ENCODE measurements around the gene THBS3. TPM values are rescaled to one million over a fixed set of nuclear protein-coding genes. Genes with fewer than 3 reads are reported as not detected.
A peak's percentile ranks its signal among the peaks of the same experiment; 100 is the strongest.

Gene THBS3
- polyA plus RNA-seq, 1 donor from 2014 or later = 99.6 TPM

- no peaks in the 10 kb centered on the region for H3K36me3 ChIP-seq (ENCODE audit: insufficient read depth, low read length)
- H3K27me3 ChIP-seq (ENCODE audit: insufficient read depth, low read depth, low read length) = no peaks in the 10 kb centered on the region
- H2AFZ ChIP-seq (ENCODE audit: low read depth, low read length) = no peak overlapping the region
- no peaks in the 10 kb centered on the region for H3K9me2 ChIP-seq (ENCODE audit: insufficient read depth, low read length)
- H3K4me2 ChIP-seq (ENCODE audit: low read length) = no peak overlapping the region
- peaks cover 8% of the 10 kb centered on the region for H3K79me2 ChIP-seq (replicated peaks; ENCODE audit: insufficient read depth, low read length)
- no peaks in the 10 kb centered on the region for H3F3A ChIP-seq (ENCODE audit: insufficient read depth, low read length, poor library complexity, severe bottlenecking)
- no peak overlapping the region for H3K4me3 ChIP-seq (ENCODE audit: low read length)
- H3K9ac ChIP-seq (ENCODE audit: low read length) = peak overlapping the region; percentile 9
- TF ChIP-seq TAF1 (IDR thresholded peaks at IDR 0.05; ENCODE audit: low read depth) (no peak), EP300 (conservative IDR thresholded peaks at IDR 0.05; ENCODE audit: poor library complexity, severe bottlenecking) (no peak), SMC3 (conservative IDR thresholded peaks at IDR 0.05; ENCODE audit: poor library complexity) (peak; percentile 87), MXI1 (conservative IDR thresholded peaks at IDR 0.05; ENCODE audit: poor library complexity, severe bottlenecking) (no peak), RAD21 (conservative IDR thresholded peaks at IDR 0.05) (peak; percentile 90), REST (IDR thresholded peaks at IDR 0.05; ENCODE audit: borderline replicate concordance) (no peak), POLR2AphosphoS5 (IDR thresholded peaks at IDR 0.05) (no peak), EZH2 (IDR thresholded peaks at IDR 0.05; ENCODE audit: borderline replicate concordance, insufficient read depth, low read length, poor library complexity, severe bottlenecking) (no peak), CTCF (IDR thresholded peaks at IDR 0.05; ENCODE audit: poor library complexity, severe bottlenecking) (peak; percentile 99)
- no peak overlapping the region for H3K27ac ChIP-seq (ENCODE audit: low read length)
- H4K20me1 ChIP-seq (ENCODE audit: insufficient read depth) = no peaks in the 10 kb centered on the region
- H3K9me3 ChIP-seq (ENCODE audit: low read length) = no peaks in the 10 kb centered on the region
These were observed 43.1 kb upstream of the THBS3 start for GRCh38 chr1:155250633-155251449.

GRCh38 chr1:155250246-155250632, 42.5 kb upstream of the THBS3 start:
- Histone ChIP-seq H3F3A (ENCODE audit: insufficient read depth, low read length, poor library complexity, severe bottlenecking) (no peaks in the 10 kb centered on the region), H3K36me3 (ENCODE audit: insufficient read depth, low read length) (no peaks in the 10 kb centered on the region), H3K4me2 (ENCODE audit: low read length) (no peak overlapping the region), H3K79me2 (replicated peaks; ENCODE audit: insufficient read depth, low read length) (peaks cover 8% of the 10 kb centered on the region), H3K27me3 (ENCODE audit: insufficient read depth, low read depth, low read length) (no peaks in the 10 kb centered on the region), H3K9me2 (ENCODE audit: insufficient read depth, low read length) (no peaks in the 10 kb centered on the region), H3K9ac (ENCODE audit: low read length) (no peak overlapping the region), H3K9me3 (ENCODE audit: low read length) (no peaks in the 10 kb centered on the region), H3K27ac (ENCODE audit: low read length) (no peak overlapping the region), H3K4me3 (ENCODE audit: low read length) (no peak overlapping the region), H4K20me1 (ENCODE audit: insufficient read depth) (no peaks in the 10 kb centered on the region), H2AFZ (ENCODE audit: low read depth, low read length) (no peak overlapping the region)
- TF ChIP-seq REST (IDR thresholded peaks at IDR 0.05; ENCODE audit: borderline replicate concordance) (no peak), POLR2AphosphoS5 (IDR thresholded peaks at IDR 0.05) (no peak), RAD21 (conservative IDR thresholded peaks at IDR 0.05) (no peak), TAF1 (IDR thresholded peaks at IDR 0.05; ENCODE audit: low read depth) (no peak), CTCF (IDR thresholded peaks at IDR 0.05; ENCODE audit: poor library complexity, severe bottlenecking) (no peak), EZH2 (IDR thresholded peaks at IDR 0.05; ENCODE audit: borderline replicate concordance, insufficient read depth, low read length, poor library complexity, severe bottlenecking) (no peak), SMC3 (conservative IDR thresholded peaks at IDR 0.05; ENCODE audit: poor library complexity) (no peak)

Measured in neural cell (in vitro differentiated cells).